NK-92 (cell line): ENCODE measurements around the gene WFDC1.
"Not testable (repeated sequence)": the region's sequence is repeated elsewhere in the genome, so short reads cannot be mapped to it uniquely, and the experiment has no call there.

Experiments used
- DNase-seq: peaks from one replicate; lab custom pipeline; 2025; ENCODE audit not compliant: unreplicated experiment; lab: John Stamatoyannopoulos, UW

Gene WFDC1

DNA sequence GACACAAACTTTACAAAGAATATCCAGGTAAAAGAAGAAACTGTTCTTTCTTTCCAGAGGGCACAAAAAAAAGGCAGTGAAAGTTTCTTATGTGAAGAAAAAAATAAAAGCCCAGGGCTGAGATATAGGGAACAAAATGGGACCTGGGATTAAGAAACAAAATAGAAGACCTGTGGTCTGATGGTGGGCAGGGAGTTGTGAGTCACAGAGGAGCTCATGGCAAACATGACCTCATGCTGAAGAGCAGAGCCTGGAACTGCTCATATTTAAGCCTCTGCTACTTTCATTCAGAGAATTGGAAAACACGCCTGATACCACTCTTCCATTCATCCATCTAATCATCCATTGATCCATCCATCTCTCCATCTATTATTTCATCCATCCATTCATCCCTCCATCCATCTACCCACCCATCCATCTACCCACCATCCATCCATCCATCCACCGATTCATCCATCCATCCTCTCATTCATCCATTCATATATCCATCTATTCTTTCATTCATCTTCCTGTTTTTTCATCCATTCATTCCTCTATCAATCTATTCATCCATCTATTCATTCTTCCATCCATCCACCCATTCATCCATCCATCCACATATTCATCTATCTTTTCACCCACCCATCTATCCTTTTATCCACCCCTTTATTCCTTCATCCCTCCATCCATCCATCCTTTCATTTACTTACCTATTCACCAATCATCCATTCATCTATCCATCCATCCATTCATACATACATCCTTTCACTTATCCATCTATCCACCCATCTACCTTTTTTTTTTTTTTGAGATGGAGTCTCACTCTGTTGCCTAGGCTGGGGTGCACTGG is 30.0 kb downstream of the WFDC1 start:
- DNase-seq: no peak

DNA sequence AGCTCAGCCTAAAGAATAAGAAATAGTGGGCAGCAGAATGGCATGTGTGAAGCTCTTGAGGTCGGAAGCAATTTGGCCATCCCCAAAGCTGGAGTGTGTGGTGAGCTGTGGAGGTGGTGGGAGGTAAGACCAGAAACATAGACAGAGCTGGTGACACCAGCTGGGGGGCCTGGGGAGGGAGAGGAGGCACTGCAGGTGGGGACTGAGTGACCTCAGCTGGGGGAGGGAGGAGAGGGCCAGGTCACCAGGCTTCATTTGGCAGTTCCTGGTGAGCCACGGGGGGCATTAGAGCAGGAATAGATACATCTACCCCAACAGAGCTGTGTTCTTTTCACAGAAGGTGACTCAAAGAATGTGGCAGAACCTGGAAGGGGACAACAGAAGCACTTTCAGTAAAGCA is 31.9 kb downstream of the WFDC1 start:
- no peak for DNase-seq

DNA sequence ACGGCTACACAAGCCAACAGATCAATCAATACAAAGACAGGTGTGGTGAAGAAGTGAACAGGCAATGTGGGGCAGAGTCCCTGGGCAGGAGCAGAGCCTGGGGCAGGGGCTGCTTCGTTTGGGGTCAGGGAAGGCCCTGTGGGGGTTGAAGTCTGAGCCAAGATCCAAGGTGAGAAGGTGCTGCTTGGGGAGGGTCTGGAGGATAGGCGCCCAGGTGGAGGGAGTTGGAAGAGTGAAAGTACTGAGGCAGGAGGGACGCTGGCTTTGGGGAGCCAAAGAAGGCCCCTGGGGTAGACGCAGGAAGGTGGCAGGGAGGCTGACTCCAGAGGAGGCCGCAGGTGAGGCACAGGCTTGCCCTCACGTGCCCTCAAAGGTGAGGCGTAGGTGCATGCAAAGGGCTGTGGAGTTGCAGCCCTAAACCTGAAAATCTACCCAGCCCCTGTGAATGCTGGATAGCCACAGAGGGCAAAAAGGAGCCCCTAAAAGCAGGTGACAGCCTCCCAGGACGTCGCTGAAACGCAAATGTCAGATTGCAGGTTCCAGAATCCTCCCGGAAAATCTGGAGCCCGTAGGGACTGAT is 33.3 kb downstream of the WFDC1 start:
- DNase-seq: no peak

DNA sequence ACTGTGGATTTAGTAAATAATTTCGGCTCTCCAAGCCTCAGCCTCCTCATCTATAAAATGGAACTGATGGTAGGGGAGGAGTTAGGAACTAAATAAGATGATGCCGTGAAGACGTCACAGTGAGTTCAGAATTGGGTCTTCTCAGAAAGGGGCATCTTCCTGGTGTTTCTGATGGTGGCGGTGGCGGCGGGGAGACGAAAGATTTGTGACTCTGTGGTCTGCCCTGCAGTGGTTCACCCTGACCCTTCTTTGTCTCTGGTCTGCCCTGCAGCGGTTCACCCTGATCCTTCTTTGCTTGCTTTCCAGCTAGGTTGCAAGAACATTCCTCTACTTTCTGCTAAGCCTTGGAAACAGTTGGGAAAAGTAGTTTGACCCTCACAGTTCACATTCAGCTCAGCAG is 34.3 kb downstream of the WFDC1 start:
- no peak for DNase-seq

DNA sequence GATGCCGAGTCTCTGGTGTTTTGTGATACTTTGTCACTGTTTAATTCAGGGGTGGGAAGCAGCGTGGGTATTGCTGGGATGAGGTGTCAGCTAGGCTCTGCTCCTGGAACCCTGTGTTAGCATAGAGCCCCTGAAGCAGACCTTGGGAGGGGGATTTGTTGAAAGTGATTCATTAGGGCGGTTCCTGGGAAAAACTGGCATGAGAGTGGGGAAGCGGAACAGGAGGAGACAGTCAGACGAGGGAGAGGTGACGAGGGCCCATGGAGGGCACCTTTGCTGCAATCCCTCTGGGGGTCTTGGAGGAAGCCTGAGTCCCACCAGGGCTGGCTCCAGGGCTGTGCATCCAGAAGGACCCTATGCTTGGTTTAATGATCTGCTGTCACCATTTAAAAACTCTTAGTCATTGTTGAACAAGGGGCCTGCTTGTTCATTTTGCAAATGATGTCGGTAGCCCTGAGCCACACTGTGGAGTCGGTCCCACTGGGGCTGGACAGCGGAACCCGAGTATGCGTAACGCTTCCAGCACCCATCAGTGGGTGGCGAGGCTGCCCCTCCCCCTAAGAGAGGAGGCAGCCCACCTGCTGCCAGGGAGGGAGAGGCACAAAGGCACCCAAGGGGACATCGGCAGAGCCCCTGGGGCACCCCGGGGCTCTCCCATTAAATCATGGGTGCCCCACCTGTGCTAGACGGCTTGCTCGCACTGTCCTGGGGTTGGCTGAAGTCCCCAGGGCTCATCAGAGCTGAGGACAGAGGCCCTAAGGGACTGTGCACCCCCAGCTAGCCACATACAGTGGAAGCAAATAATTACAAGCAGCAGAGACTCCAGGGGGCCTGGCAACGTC is 35.4 kb downstream of the WFDC1 start:
- DNase-seq: no peak

DNA sequence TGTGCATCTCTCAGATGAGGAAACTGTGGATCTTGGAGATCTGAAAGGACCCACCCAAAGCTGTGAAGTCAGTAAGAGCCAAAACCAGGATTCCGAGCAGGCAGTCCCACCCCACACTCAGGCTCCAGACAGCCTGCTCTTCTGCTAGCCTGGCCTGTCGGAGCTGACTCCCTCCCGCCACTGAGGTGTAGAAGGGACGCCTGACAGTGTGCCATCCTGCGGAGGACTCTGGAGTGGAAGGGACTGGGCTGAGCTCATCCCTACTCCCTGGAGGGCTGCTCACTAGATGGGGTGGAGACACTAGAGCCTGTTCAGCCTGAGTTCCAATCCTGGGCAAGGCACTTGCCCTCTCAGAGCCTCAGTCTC is 36.0 kb downstream of the WFDC1 start:
- DNase-seq: no peak

DNA sequence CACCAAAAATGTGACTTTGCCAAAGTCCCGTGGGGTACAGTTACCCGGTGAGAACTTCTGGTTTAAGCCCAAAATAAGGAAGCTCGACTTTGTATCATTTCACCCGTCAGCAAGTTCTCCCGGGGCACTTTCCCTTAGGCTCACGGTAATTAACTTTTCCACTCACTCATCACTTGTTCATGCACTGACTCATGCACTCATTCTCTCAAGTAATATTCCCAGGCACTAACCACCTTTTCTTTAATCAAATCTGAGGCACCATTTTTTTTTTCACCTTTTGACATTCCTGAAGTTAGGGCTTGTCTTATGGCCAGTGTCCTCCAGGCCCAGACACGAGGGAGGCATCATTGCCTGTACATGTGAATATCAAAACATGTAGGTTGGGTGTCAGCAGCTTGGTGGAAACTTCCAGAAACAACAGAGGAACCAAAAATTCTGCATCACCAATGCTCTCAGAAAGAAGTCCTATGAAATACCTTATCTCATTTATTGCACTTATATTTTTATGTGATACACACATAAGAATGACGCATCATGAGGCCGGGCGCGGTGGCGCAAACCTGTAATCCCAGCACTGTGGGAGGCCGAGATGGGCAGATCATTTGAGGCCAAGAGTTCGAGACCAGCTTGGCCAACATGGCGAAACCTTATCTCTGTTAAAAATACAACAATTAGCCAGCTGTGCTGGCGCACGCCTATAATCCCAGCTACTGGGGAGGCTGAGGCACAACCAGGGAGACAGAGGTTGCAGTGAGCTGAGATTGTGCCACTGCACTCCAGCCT is 37.5 kb downstream of the WFDC1 start:
- DNase-seq: no peak

DNA sequence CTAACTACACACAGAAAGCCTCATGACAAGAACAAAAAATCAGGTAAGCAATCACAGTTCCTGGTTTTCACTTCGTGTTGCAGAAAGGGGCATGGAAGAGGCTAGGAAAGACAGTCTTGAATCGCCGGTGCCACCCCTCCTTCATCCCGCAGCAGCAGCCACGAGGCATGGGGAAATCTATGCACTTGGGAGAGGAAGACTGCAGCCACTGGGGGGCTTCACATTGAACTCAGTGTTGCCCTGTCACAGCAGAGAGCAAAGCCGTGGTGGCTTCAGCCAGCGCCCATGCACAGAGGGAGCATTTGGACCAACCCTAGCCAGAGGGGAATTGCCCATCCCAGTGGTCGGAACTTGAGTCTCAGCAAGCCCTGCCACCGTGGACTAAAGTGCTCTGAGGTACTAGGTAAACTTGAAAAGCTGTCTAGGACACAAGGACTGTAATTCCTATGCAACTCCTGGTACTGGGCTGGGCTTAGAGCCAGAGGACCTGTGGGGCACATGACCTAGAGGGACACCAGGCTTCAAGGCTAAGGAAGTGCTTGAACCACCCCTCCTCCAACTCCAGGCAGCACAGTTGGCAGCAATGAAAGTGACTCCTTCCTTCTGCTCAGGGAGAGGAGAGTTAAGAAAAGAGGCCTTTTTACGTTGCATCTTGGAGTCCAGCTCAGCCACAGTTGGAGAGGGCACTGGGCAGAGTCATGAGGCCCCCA is 38.5 kb downstream of the WFDC1 start:
- no peak for DNase-seq

DNA sequence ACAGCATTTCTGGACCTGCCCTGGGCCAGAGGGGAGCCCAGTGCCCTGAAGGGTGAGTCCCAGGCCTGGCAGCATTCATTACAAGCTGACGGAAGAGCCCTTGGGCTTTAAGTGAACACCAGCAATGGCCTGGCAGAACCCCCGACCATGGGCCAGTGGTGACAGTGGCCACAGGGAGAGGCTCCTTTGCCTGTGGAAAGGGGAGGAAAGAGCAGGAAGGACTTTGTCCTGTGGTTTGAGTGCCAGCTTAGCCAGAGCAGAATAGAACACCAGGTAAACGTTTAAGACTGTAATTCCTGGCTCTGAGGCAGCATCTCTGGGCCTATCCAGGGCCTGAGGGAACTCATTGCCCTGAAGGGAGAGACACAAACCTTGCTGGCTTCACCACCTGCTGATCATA is 39.4 kb downstream of the WFDC1 start:
- DNase-seq: no peak

DNA sequence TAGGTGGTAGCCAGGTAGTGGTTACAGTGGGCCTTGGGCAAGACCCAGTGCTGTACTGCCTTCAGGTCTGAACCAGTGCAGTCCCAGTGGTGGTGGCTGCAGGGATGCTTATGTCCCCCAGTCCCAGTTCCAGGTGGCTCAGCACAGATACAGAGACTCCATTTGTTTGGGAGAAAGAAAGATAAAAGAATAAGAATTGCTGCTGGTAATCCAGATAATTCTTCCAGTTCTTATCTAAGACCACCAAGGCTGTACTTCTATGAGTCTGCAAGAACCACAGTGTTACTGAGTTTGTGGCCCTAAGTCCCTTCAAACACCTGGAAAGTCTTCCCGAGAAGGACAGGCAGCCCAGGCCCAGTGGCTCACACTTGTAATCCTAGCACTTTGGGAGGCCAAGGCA is 39.8 kb downstream of the WFDC1 start:
- DNase-seq: no peak

DNA sequence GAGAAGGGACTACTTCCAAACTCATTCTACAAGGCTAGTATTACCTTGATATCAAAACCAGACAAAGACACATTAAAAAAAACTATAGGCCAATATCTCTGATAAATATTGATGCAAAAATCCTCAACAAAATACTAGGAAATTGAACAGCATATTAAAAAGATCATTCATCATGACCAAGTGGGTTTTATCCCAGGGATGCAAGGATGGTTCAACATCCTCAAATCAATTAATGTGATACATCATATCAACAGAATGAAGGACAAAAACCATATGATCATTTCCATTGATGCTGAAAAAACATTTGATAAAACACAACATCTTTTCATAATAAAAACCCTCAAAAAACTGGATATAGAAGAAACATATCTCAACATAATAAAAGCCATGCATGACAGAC is 42.6 kb downstream of the WFDC1 start:
- DNase-seq: not testable (repeated sequence)

DNA sequence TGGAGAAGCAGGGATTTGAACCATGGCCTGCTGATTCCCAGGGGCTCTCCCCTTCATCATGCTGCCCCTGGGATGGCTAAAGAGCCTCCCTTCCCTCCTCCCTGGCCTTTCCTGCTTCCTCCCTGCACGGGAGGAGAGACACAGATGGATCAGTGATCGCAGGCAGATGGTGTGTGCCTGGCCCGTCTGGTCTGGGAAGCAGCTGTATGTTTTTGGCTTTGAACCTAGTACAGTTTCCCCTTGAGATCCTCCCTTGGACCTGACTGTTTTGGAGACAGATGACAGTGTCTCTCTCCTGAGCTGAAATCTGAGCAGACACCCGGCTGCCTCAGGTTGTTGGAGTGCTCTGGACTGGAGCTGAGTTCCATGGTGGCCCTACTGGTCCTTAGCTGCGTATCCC is 44.6 kb downstream of the WFDC1 start:
- DNase-seq: no peak

DNA sequence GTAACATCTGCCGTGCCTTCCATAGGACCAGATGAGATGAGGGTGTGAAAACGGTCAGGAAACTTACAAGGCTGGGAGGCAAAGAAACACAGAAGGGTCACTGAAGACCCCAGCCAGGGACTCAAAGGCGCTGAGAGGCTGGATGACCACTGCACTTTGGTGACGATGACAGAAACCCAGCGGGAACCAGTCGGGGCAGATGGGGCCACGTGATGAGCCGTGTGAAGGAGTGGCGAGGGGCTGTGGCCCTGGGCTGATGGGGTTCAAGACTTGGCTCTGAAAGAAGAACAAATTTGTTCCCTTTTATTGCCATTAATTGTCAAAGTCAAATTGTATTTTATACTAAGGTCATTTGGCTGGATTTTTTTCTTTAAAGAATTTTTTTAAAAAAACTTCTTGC is 45.1 kb downstream of the WFDC1 start:
- DNase-seq: no peak

DNA sequence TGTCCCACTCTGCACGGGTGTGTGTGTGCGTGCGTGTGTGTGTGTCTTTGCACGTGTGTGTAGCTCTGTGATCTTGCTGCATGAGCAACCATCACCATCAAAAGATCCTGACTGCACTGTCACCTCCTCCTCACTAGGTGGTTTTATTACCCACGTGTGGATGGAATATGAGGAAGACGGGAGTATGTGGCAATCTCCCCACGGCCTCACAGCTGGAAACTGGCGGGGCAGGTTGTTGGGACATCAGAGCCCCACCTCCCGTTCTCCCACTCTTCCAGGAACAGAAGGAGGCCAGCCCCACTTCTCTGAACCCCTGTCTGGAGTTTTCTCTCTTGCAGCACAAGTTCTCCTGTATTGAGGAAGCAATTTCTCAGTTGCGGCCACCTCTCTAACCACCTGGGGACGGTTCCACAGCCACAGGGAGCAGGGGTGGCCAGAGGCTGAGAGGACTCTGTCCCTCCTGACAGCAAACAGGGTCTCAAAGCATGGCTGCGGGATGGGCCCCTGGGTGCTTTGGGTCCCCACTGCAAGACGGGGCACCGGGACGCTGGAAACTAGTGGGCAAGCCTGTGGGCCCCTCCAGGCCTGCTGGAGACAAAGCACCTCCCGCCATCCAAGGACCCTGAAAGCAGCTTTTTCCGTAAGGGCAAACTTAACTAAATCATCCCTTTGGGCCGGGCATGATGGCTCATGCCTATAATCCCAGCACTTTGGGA is 45.8 kb downstream of the WFDC1 start:
- DNase-seq: no peak

DNA sequence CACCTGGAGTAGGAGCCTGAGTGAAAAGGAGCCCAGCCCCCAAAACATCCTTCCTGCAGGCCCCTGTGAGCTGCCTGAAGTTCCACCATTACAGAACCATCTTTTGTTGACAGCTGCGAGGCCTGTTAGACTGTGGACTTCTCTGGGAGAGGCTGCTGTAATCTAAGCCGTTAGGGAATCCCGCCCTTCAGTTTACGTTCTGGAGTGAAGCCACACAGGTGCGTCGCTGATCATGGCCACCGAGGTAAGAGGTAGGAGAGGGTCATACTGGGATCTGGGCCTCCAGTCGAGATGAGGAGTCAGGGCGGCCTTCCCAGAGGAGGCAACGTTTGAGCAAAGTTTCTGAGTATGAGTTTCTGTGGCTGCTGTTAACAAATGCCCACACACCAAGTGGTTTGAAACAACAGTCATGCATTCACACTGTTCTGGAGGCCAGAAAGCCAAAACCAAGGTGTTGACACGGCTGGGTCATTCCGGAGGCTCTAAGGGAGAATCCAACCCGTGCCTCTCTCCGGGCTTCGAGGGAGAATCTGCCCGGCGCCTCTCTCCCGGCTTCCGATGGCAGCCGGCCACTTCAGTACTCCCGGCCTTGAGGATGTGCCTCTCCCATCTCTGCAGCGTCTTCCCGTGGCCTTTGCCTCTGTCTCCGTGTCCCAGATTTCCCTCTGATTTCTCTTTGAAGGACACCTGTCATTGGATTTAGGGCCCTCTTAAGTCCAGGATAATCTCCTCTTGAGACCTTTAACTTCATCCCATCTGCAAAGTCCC is 47.0 kb downstream of the WFDC1 start:
- no peak for DNase-seq

DNA sequence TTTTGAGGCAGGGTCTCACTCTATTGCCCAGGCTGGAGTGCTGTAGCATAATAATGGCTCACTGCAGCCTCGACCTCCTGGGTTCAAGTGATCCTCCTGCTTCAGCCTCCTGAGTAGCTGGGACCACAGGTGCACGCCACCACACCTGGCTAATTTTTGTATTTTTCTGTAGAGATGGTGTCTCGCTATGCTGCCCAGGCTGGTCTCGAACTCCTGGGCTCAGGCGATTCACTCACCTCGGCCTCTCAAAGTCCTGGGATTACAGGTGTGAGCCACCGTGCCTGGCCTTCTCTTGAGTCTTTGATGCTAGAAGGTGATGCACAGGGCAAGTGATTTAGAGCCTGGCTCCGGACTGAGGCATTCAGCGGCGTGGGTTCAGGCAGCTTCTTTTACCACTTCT is 49.1 kb downstream of the WFDC1 start:
- DNase-seq: not testable (repeated sequence)

DNA sequence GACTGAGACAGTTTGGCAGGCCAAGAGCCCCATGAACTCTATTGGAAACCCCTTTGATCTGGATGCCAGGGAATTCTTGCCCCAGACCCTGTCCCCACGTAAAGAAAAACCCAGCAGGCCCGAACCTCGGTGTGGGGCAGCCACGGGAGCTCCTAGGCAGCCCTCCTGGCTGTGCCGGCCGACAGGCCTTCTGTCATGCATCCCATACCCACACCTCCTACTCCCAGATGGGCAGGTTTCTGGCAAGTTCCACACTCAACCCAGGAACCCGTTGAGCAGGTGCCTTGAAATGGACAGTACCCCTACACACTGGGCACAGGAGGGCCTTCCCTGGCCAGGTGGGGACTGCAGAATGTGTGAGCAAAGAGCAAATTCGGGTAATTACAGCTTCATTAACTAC is 50.1 kb downstream of the WFDC1 start:
- no peak for DNase-seq

DNA sequence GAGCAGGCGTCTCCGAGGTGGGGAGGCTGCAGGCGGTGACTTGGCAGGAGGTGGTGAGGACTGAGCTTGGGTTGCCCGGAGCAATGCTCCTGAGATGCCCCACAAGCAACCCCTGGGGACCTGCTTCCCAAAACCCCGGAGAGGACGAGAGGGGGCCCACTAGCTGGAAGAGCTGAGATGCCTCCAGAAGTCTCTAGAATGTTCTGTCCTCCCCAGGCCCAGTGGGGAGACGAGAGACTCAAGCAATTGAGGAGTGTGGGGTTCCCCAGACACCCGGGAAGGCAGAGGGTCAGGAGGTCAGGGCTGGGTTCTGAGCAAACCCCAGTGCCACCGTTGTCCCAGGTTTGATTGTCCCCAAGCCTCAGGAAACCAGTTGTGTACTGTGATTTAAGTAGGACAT is 52.5 kb downstream of the WFDC1 start:
- DNase-seq: no peak

DNA sequence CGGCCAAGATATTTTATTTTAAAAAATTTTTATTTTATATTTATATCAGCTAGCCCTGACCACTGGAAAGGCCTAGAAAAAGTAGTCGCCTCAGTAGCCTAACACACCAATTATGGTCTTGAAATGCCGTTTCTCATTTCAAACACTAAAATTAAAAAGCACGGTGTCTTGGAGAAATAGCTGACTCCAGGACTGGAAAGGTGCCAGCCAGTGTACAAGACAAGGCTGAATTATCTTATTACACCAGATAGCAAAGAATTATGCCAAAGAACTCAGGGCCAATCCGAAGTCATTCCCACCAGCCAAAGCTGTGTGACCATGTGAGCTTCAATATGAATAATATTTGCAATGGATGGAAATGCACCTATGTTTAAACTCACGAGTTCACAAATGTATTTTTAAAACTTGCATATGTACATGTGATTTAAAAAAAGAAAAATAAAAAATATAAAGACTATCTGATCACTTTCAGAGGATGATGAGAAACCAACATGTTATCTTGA is 53.8 kb downstream of the WFDC1 start:
- no peak for DNase-seq
